Activated naive CD8-positive, alpha-beta T cell treated with anti-CD3 and anti-CD28 coated beads, Interleukin-2, amount 50 U/mL, for 24 hours (primary cell): Measurements from ENCODE around the gene BBX.
"Not testable (repeated sequence)": the region's sequence is repeated elsewhere in the genome, so short reads cannot be mapped to it uniquely, and the experiment has no call there.

ENCODE experiments used
- ATAC-seq: fragments of 150-1000 bp; cut with Tn5 transposase; one replicate; pipeline ENCODE4 v1.10.0; 2021
- DNase-seq: peaks from one replicate; pipeline ENCODE4 v3.0.0; 2021
- H3K27ac Mint-ChIP-seq: one replicate; pipeline ENCODE4 v1.8.0; 2021; ENCODE audit warnings: mild to moderate bottlenecking, mixed read lengths
- H3K27me3 Mint-ChIP-seq: one replicate; pipeline ENCODE4 v1.8.0; 2021; ENCODE audit warnings: mixed read lengths
- H3K36me3 Mint-ChIP-seq: one replicate; pipeline ENCODE4 v1.8.0; 2021; ENCODE audit warnings: low read depth, mixed read lengths
- H3K4me1 Mint-ChIP-seq: one replicate; pipeline ENCODE4 v1.8.0; 2021; ENCODE audit warnings: mixed read lengths
- H3K4me3 Mint-ChIP-seq: one replicate; pipeline ENCODE4 v1.8.0; 2021; ENCODE audit warnings: mild to moderate bottlenecking, moderate library complexity, mixed read lengths
- H3K9me3 Mint-ChIP-seq: one replicate; pipeline ENCODE4 v1.8.0; 2021; ENCODE audit warnings: mixed read lengths

BBX gene

GRCh38 chr3:107562969-107563529 lies 40.3 kb downstream of the BBX start:
- Mint-ChIP-seq H3K36me3 (no peaks in the 10 kb centered on the region), H3K4me3 (no peak overlapping the region), H3K9me3 (no peaks in the 10 kb centered on the region)

GRCh38 chr3:107565244-107565643 lies 42.5 kb downstream of the BBX start:
- ATAC-seq, result not testable (repeated sequence)

More at GRCh38 chr3:107562969-107563529, 40.3 kb downstream of the BBX start:
- no peak overlapping the region for H3K27ac Mint-ChIP-seq
- H3K27me3 Mint-ChIP-seq, result no peaks in the 10 kb centered on the region
- ATAC-seq (no peak), DNase-seq (no peak)
- H3K4me1 Mint-ChIP-seq, result peaks cover 34% of the 10 kb centered on the region

DNA sequence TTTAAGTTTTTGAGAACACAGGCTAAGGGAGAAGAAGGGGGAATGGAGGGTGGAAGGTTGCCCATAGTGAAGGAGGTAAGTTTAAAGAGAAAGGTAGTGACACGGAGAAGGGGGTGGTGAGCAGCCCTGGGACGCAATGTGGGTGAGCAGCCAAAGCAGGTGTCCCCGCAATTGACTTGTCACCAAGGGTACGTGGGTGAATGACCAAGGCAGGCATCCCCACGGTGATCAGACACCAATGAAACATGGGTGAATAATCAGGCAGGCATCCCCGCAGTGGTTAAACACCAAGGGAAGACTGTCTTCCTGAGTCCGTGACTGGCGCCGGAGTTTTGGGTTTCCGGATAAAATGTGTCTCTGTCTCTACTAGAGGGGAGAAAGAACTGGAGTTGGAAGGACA lies 48.3 kb downstream of the BBX start:
- not testable (repeated sequence) for ATAC-seq, H3K27ac Mint-ChIP-seq, H3K4me1 Mint-ChIP-seq

More at GRCh38 chr3:107565244-107565643, 42.5 kb downstream of the BBX start:
- not testable (repeated sequence) for DNase-seq, H3K4me3 Mint-ChIP-seq, H3K27me3 Mint-ChIP-seq, H3K36me3 Mint-ChIP-seq, H3K27ac Mint-ChIP-seq, H3K9me3 Mint-ChIP-seq
- H3K4me1 Mint-ChIP-seq, result peaks cover 23% of the 10 kb centered on the region

GRCh38 chr3:107571492-107571891 lies 48.7 kb downstream of the BBX start:
- not testable (repeated sequence) for H3K27me3 Mint-ChIP-seq, DNase-seq, H3K27ac Mint-ChIP-seq, H3K4me1 Mint-ChIP-seq, H3K36me3 Mint-ChIP-seq, H3K4me3 Mint-ChIP-seq, H3K9me3 Mint-ChIP-seq, ATAC-seq

More for the DNA sequence above, 48.3 kb downstream of the BBX start:
- H3K27me3 Mint-ChIP-seq, DNase-seq, H3K9me3 Mint-ChIP-seq, H3K36me3 Mint-ChIP-seq, H3K4me3 Mint-ChIP-seq: not testable (repeated sequence)

DNA sequence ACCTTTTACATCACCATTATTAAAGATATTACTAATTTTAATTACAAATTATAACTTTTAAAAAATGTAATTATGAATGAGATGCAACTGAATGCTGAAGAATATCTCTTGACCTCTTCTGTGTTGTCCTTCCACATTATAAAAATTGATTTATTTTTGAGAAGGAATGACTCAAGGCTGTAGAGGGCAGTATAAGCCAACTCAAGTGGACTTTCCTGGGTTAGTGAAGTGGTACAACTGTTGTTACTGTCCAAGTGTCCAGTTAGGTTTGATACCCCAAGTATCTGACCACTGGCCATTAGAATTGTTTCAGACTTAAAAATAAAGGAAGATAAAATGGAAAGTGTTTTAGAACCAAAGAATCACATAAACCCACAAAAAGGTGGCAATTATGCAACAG lies 51.9 kb downstream of the BBX start:
- Mint-ChIP-seq H3K4me1 (peaks cover 17% of the 10 kb centered on the region), H3K27ac (no peak overlapping the region), H3K4me3 (no peak overlapping the region), H3K9me3 (no peaks in the 10 kb centered on the region), H3K36me3 (no peaks in the 10 kb centered on the region), H3K27me3 (no peaks in the 10 kb centered on the region)
- no peak for DNase-seq
- no peak for ATAC-seq

DNA sequence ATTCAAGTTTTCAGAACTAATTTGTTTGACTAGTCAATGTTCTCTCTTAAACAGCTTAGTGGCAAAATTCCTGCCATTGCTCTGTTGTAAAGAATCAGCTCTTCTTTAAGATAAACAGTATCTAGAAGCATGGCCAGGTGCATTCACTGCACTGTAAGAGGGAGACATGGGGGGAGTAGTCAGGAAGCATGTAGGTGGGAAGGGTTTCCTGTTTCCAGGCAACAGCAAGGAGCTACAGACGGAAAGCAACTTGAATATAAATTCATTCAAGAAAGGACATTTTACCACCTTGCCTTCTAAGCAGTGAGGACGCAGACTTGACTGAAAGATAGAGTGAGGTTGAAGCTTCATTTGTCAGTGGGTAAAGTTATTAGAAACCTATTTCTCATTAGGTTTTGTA lies 55.3 kb downstream of the BBX start:
- H3K4me1 Mint-ChIP-seq, result peaks cover 22% of the 10 kb centered on the region
- DNase-seq, result no peak
- H3K4me3 Mint-ChIP-seq, result no peak overlapping the region
- H3K27me3 Mint-ChIP-seq, result no peaks in the 10 kb centered on the region
- no peak for ATAC-seq
- no peaks in the 10 kb centered on the region for H3K36me3 Mint-ChIP-seq
- no peak overlapping the region for H3K27ac Mint-ChIP-seq
- no peaks in the 10 kb centered on the region for H3K9me3 Mint-ChIP-seq

GRCh38 chr3:107578523-107578922 lies 55.8 kb downstream of the BBX start:
- Mint-ChIP-seq H3K4me3 (no peak overlapping the region), H3K27me3 (no peaks in the 10 kb centered on the region), H3K9me3 (no peaks in the 10 kb centered on the region), H3K27ac (no peak overlapping the region), H3K36me3 (no peaks in the 10 kb centered on the region), H3K4me1 (peaks cover 22% of the 10 kb centered on the region)
- ATAC-seq (no peak), DNase-seq (no peak)

- no peaks in the 10 kb centered on the region for H3K9me3 Mint-ChIP-seq
- no peak overlapping the region for H3K4me3 Mint-ChIP-seq
- ATAC-seq (no peak), DNase-seq (no peak)
- no peaks in the 10 kb centered on the region for H3K27me3 Mint-ChIP-seq
- no peaks in the 10 kb centered on the region for H3K36me3 Mint-ChIP-seq
- peaks cover 22% of the 10 kb centered on the region for H3K4me1 Mint-ChIP-seq
- no peak overlapping the region for H3K27ac Mint-ChIP-seq
Observed at GRCh38 chr3:107579371-107579770, 56.6 kb downstream of the BBX start.

GRCh38 chr3:107581230-107581629 lies 58.5 kb downstream of the BBX start:
- no peaks in the 10 kb centered on the region for H3K9me3 Mint-ChIP-seq
- H3K27me3 Mint-ChIP-seq, result no peaks in the 10 kb centered on the region
- ATAC-seq (no peak), DNase-seq (no peak)
- peaks cover 4% of the 10 kb centered on the region for H3K36me3 Mint-ChIP-seq
- peaks cover 22% of the 10 kb centered on the region for H3K4me1 Mint-ChIP-seq
- no peak overlapping the region for H3K4me3 Mint-ChIP-seq
- H3K27ac Mint-ChIP-seq, result no peak overlapping the region

DNA sequence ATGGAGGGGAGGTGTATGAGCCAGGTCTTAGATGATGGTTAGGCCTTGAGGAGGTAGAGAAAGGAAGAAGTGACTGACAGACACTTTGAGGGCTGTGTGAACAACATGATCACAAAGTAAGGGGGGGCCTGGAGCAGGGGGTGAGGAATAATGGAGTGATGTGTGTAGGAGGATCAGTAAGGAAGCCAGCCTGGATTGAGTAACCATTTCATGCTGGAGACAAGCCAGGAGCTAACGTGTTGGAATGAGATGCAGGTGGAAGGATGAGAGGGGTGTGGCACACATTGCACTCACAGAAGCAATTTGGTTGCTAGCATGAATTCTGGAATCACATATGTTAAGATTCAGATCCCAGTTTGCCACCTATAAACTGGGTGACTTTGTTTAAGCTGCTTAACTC lies 65.5 kb downstream of the BBX start:
- Mint-ChIP-seq H3K9me3 (no peaks in the 10 kb centered on the region), H3K36me3 (peaks cover 9% of the 10 kb centered on the region), H3K27ac (peak overlapping the region; percentile 8), H3K4me3 (no peak overlapping the region), H3K27me3 (no peaks in the 10 kb centered on the region), H3K4me1 (peaks cover 24% of the 10 kb centered on the region)
- DNase-seq (no peak), ATAC-seq (no peak)

DNA sequence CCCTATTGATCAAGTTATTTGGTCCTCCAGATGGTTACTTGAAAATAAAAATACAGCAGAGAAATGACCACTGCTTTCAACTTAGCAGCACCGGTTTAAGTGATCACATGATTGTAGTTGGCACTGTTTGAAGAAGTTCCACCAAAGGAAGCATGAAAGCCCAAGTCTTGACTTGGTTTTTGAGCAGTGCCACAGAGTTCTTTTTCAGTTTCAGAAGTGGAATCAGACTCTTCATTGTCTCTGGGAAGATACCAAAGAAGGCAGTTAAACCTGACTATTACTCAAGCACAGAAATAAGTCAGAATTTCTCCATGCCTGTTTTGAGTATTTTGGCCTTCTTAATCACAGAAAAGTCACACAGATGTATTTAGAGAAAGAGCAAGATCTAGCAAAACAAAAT lies 66.7 kb downstream of the BBX start:
- Mint-ChIP-seq H3K36me3 (peaks cover 9% of the 10 kb centered on the region), H3K4me1 (peaks cover 24% of the 10 kb centered on the region), H3K27me3 (no peaks in the 10 kb centered on the region), H3K9me3 (no peaks in the 10 kb centered on the region), H3K27ac (peak overlapping the region; percentile 17), H3K4me3 (no peak overlapping the region)
- DNase-seq, result no peak
- peak; percentile 61 for ATAC-seq

DNA sequence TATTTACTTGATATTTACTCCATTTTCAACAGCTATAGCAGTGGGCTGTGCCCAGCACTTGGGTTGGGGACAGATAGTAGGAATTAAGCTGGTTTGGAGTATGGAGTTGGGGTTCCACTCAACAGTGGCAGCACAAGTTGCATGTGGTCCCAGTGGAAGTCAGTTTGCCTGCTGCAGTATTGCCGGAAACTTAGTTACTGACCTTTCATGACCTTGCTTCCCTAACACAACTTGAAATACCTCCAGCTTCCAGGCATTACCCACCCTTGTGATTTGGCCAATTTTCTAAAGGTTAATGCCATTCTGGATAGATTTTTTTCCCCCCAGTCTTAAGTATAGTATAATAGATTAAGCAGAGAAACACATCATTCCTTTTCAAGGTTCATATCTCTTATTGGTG lies 68.0 kb downstream of the BBX start:
- no peak overlapping the region for H3K4me3 Mint-ChIP-seq
- DNase-seq (no peak), ATAC-seq (no peak)
- peaks cover 30% of the 10 kb centered on the region for H3K4me1 Mint-ChIP-seq
- no peaks in the 10 kb centered on the region for H3K9me3 Mint-ChIP-seq
- H3K27me3 Mint-ChIP-seq, result no peaks in the 10 kb centered on the region
- H3K27ac Mint-ChIP-seq, result no peak overlapping the region
- H3K36me3 Mint-ChIP-seq, result peaks cover 5% of the 10 kb centered on the region

GRCh38 chr3:107592073-107592472 lies 69.3 kb downstream of the BBX start:
- H3K9me3 Mint-ChIP-seq, result no peaks in the 10 kb centered on the region
- no peak overlapping the region for H3K27ac Mint-ChIP-seq
- ATAC-seq (no peak), DNase-seq (no peak)
- H3K4me1 Mint-ChIP-seq, result peaks cover 38% of the 10 kb centered on the region
- peaks cover 5% of the 10 kb centered on the region for H3K36me3 Mint-ChIP-seq
- no peaks in the 10 kb centered on the region for H3K27me3 Mint-ChIP-seq
- no peak overlapping the region for H3K4me3 Mint-ChIP-seq

- Mint-ChIP-seq H3K27me3 (no peaks in the 10 kb centered on the region), H3K4me3 (no peak overlapping the region), H3K36me3 (peaks cover 2% of the 10 kb centered on the region), H3K27ac (no peak overlapping the region), H3K9me3 (no peaks in the 10 kb centered on the region), H3K4me1 (peaks cover 41% of the 10 kb centered on the region)
- ATAC-seq (no peak), DNase-seq (no peak)
Observed at GRCh38 chr3:107594870-107595269, 72.1 kb downstream of the BBX start.

DNA sequence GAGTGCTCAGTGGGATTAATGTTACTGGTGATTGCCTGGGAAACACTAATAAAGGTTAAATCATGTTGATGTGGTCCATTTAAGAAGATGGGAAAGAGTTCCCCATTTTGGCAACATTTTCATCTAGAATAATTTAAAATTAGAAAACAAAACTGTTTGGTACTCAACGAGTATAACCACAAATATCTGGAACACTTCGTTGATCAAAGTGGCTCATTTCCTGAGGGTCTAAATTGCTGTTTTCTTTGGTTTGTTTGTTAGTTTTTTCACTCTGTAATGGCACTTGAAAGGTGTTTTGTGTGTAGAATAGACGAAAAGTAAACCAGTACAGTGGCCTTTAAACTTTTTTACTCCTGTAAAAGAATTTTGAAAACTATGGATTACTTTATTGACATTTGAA lies 73.9 kb downstream of the BBX start:
- Mint-ChIP-seq H3K27ac (no peak overlapping the region), H3K27me3 (no peaks in the 10 kb centered on the region), H3K9me3 (no peaks in the 10 kb centered on the region), H3K36me3 (peaks cover 6% of the 10 kb centered on the region), H3K4me3 (no peak overlapping the region), H3K4me1 (peaks cover 52% of the 10 kb centered on the region)
- DNase-seq (no peak), ATAC-seq (no peak)
